Stimulated activated CD4-positive, alpha-beta T cell treated with anti-CD3 and anti-CD28 coated beads, Interleukin-1b, Interleukin-23, amount 100 ng/mL, for 24 hours (primary cell): ENCODE data around the gene RPL31.
"Not testable (repeated sequence)": the region's sequence is repeated elsewhere in the genome, so short reads cannot be mapped to it uniquely, and the experiment has no call there.

Source experiments
- DNase-seq, 4 experiments: peaks; one replicate each; pipeline ENCODE4 v3.0.0-alpha.2; 2020; ENCODE audit warnings: low read depth in 4 of 4, low spot score in 1 of 4

The RPL31 gene

DNA sequence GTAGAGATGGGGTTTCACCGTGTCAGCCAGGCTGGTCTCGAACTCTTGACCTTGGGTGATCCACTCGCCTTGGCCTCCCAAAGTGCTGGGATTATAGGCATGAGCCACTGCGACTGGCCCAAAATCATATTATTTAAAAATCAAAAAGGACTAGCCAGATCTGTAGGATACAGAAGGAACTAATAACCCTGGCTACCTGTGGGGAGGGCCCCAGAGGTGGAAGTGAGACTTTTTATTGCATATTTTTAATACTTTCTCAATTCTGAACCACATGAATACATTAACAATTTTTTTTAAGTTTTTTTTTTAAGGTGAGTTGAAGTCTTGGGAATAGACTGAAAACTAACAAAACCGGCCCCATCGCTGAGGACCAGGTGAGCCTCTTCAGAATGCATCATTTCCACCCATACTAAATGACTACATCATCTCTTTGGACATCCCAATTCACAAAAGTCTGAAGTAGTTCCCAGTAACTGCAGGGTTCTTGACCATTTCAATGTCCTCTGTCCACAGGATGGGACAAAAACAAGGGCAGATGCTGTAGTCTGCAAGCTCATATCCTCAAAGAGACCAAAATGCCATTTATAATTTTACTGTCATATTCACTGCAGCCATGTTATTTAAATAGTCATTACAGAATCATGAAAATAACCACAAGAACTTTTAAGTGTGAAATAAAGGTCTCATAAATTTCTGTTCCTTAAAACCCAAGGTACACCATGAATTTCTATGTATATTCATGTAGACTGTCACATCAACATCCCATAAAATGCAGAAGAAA lies 21.4 kb downstream of the RPL31 start:
- DNase-seq = no peak

DNA sequence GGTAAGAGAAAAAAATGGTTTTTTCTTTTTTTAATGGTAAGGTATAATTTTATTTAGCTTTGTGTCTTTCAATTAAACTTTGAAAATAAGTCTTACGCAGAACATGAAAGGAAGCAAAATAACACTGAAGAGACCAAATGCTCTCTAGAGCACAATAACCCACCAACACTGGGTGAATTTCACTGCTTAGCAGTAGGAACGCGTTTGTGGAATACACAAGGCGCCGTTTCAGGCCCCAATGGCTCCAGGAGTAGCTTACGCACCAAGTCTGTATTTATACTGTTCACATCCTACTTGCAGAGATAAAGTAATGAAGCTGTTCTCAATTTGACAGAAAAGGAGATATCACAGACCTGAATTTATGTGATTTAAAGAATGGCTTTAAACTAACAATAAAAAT lies 23.5 kb downstream of the RPL31 start:
- DNase-seq = no peak

- no peak for DNase-seq
Measured at GRCh38 chr2:101026253-101026701, 24.2 kb downstream of the RPL31 start.

GRCh38 chr2:101026923-101027469 lies 24.9 kb downstream of the RPL31 start:
- no peak for DNase-seq

- DNase-seq = no peak
Measured at GRCh38 chr2:101027852-101028251, 25.8 kb downstream of the RPL31 start.

GRCh38 chr2:101030866-101031554 lies 28.9 kb downstream of the RPL31 start:
- DNase-seq = no peak

DNA sequence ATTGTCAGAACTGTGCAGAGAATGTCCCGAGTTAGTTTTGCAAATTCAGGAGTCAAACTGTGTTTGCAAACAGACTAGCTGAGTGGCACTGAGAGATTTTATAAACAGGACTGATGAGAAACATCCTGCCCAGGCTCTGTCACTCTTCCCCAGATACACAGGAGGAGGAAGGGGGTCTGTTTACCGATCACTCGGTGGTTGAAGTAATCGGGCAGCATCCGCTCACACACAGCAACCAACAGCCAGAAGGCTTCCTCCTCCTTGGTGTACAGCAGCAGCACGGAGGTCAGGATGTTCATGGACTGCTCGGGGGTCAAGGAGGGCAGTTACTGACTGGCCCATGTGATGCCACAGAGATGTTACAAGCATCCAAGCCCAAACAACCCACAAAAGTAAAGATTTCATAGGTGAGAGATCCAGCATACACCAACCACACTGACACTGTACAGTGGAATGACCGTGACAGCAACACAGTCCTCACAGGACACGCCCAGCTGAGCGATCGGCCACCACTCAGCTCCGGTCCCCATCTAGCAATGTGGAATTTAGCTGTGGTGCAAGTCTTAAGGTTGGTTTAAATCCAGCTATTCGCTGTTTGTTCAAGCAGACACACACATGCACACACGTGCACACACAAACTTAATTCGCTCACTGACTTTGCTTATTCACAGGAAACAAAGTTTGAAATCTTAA lies 30.1 kb downstream of the RPL31 start:
- DNase-seq = no peak

DNA sequence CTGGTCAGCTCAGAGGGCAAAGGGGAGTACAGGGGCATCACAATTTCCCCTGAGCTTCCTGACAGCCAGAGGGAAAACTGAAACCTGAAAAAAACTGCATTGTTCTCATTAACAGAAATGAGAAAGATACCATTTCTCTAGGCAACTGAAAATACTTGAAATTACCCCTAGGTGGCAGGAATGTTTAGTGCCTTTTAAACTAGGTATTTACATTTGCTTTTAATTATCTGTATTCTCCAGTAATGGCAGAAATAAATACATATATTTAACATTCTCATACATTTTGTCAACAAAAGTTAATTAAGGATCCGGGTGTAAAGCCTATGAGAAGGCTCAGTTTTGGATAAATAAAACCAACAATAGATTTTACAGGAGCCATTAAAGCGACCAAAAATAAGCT lies 34.5 kb downstream of the RPL31 start:
- no peak for DNase-seq

- no peak for DNase-seq
Measured at GRCh38 chr2:101037161-101037755, 35.2 kb downstream of the RPL31 start.

DNA sequence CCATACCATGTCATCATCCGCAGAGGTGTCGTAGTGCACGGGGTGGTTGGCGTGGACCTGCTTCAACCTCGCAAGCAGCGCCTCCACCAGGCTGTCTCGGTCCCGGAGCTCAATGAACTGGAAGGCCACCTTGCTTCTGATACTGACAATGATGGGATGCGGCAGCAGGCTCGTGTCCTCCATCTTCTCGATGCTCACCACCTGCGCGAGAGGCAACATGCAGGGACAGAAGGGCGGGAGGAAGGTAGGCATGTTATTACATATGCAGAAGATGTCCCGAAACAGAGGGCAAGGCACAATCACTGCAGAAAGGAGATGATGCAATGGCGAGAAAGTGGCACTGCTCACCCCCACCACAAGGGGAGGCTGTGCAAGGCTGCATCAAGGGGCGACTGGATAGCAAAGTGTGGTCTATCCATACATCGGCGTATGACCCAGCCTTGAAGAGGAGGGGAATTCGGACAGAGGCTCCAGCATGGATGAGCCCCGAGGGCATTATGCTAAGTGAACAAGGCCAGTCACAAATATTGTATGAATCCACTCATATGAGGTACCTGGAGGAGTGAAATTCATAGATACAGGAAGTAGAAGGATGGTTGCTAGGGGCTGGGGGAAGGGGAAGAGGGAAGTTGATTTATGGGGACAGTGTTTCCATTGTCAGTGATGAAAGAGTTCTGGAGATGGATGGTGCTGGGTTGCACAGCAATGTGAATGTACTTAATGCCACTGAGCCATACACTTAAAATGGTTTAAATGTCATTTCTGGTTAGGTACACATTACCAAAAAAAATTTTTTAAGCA lies 36.6 kb downstream of the RPL31 start:
- DNase-seq = no peak

- no peak for DNase-seq
Measured at GRCh38 chr2:101040072-101040471, 38.0 kb downstream of the RPL31 start.

GRCh38 chr2:101040761-101041160 lies 38.7 kb downstream of the RPL31 start:
- no peak for DNase-seq

- no peak for DNase-seq
Measured at GRCh38 chr2:101041413-101041812, 39.3 kb downstream of the RPL31 start.

- no peak for DNase-seq
Measured at GRCh38 chr2:101045330-101045729, 43.2 kb downstream of the RPL31 start.

DNA sequence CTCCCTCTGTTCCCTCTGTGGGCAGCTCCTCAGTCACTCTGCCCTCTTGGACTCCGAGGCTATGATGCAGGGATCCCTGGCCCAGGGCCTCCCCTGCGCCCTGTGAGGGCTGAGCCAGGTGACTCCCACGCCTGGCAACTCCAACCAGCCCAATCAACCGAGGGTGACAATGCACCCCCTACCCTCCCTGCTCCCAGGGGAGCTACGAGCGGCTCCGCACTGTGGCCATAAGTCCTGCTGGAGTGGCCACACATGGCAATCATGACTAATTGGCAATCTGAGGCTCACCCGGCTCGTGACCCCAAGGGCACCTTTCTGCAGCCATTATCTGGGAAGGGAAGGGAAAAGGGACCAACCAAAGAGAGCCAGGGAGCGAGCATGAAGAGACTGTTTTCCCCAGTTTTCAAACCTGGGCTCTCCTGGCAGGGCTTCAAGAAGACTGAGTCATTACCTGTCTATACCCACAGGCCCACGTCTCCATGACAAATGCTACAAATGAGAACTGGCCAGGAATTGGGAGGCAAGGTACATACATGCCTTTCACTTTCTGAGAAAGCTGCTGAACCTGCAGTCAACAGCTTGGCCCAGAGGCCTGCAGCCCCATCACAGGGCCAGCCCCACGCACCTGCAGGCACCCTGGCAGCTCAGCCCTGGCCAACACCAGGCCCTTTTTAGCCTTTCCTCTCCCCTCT lies 45.1 kb downstream of the RPL31 start:
- DNase-seq = no peak

DNA sequence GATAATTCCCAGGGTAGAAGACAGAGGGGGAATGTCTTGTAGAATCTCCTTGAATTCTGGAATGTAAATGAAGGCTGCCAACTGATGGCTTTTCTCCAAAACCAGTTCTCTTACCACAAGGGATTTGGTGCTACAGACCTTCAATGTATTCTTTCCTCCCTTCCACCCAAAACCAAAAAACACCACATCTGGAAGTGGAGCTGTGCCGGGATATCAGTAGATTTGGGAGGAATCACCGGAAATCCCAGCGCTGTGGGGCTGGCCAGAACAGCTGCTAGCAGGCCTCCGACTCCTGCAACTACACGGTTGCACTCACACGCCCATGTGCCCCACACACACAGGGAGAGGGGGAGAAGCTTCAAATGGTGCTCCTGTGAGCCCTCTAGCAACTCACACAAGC lies 45.7 kb downstream of the RPL31 start:
- no peak for DNase-seq

DNA sequence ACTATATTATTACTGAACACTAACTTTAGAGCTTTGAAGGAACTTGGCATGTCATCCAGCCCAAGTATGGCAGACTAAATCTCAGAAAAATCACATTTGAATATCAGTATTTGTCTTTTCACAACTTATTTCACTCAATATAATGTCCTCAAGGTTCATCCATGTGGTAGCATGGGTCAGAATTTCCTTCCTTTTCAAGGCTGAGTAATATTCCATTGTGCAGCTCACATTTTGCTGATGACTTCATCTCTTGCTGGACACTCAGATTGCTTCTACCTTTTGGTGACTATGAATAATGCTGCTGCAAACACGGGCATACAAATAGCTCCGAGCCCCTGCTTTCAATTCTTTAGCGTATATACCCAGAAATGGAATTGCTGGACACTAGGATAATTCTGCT lies 46.7 kb downstream of the RPL31 start:
- no peak for DNase-seq

DNA sequence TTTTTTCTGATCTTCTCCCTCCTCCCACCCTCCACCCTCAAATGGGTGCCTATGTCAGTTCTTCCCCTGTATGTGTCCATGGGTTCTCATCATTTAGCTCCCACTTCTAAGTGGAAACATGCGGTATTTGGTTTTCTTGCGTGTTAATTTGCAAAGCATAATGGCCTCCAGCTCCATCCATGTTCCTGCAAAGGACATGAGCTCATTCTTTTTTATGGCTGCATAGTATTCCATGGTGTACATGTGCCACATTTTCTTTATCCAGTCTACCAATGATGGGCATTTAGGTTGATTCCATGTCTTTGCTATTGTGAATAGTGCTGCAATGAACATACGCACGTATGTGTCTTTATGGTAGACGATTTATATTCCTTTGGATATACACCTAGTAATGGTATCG lies 48.8 kb downstream of the RPL31 start:
- DNase-seq = not testable (repeated sequence)

GRCh38 chr2:101052147-101052546 lies 50.1 kb downstream of the RPL31 start:
- no peak for DNase-seq

DNA sequence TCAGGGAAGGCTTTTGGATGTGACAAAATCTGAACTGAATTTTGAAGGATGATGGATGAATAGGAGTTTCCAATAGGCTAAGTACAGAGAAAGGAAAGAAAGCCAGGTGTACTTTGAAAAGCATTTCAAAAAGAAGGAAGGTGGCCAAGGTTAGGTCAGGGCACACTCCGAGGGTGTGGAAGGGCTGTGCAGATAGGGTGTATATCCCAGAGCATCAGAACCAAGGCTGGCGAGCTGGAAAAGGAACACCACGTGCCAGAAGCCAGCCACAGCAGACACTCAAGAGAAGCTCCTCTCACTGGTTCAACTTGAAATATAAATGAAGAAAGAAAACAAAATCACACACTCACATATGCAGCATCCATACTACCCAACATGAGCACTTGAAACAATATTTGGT lies 51.0 kb downstream of the RPL31 start:
- no peak for DNase-seq
